ENCODE results near the gene FAM89B.

GRCh38 chr11:65609229-65609628 lies 36.9 kb downstream of the FAM89B start:
- TF ChIP-seq KDM1A (IDR thresholded peaks at IDR 0.05; ENCODE audit: borderline replicate concordance, low read length) (no peak), ZNF274 (IDR thresholded peaks at IDR 0.05; ENCODE audit: borderline replicate concordance, extremely low read depth, low read length) (no peak), CTCF (IDR thresholded peaks at IDR 0.05; ENCODE audit: control extremely low read depth in 1 of 3, insufficient read depth in 1 of 3, low read depth in 1 of 3, low read length in 3 of 3) (no peak), POLR2A (IDR thresholded peaks at IDR 0.05; ENCODE audit: control extremely low read depth in 1 of 2, low read depth in 2 of 2, low read length in 2 of 2) (no peak), RAD21 (IDR thresholded peaks at IDR 0.05 in 1 of 2, conservative IDR thresholded peaks at IDR 0.05 in 1 of 2; ENCODE audit: low read depth in 2 of 2, low read length in 2 of 2) (no peak), ASH2L (IDR thresholded peaks at IDR 0.05; ENCODE audit: low read length) (no peak), ATF2 (IDR thresholded peaks at IDR 0.05; ENCODE audit: low read length) (no peak), EZH2 (IDR thresholded peaks at IDR 0.05; ENCODE audit: low read depth, low read length, severe bottlenecking) (no peak), BRCA1 (IDR thresholded peaks at IDR 0.05; ENCODE audit: low read depth, low read length) (no peak), MAX (IDR thresholded peaks at IDR 0.05) (no peak)

All from H1 (cell line).